HG02588 (cell line): ENCODE measurements around the gene SMC2.

ENCODE experiments used
- ATAC-seq: cut with Tn5 transposase; IDR thresholded peaks from one replicate; pipeline ENCODE4 v1.9.1; 2021; ENCODE audit warnings: mild to moderate bottlenecking, moderate library complexity; ENCODE audit not compliant: unreplicated experiment

The SMC2 gene

DNA sequence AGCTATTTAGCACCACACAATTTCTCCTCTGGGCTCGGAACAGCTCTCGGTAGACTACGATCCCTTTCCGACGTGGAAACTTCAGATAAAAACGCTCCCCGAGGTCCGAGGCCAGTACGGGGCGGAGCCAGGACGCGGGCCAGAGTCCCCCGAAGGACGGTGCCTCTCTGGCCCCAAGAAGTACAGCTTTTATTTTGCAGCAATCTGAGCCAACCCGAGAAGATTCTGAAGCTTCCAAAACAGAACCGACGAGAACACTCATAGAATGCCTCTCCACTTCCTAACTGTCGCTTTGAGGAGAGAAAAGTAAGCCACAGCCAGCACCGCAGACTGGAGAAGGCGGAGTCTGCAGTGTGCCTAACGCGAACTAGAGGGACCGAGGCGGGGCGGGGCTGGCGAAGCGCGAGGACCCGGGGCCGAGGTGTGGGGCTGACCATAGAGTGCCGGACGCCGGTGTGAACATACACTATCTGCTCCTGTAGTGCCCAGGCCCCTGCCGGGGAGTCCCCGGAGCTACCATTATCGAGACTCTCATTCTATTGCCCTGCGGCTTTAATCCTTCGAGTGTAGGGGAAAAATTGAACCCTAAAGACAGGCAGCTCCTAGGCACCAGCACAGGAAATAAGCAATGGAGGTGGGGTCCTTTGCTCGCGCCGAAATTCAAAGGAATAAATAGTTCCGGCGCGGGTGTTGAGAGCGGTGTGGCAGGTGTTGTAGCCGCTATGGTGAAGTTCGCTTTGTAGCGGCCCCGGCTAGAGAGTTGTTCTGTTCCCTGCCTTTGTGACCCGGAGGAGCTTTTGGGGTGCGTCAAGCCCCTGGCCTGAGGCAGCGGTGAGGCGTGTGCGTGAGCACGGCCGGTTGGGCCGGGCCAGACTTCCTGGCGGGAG lies at the start of gene SMC2:
Gene SMC2, plus strand, starts transcription at position 663 of the 887 bp plus-strand sequence. CDS start 1,076 bp downstream, outside the sequence.
- peak; percentile 90 for ATAC-seq

- ATAC-seq: no peak
Observed at GRCh38 chr9:104068546-104068945, 25.6 kb upstream of the SMC2 start.

- no peak for ATAC-seq
Observed at GRCh38 chr9:104069288-104069687, 24.8 kb upstream of the SMC2 start.

DNA sequence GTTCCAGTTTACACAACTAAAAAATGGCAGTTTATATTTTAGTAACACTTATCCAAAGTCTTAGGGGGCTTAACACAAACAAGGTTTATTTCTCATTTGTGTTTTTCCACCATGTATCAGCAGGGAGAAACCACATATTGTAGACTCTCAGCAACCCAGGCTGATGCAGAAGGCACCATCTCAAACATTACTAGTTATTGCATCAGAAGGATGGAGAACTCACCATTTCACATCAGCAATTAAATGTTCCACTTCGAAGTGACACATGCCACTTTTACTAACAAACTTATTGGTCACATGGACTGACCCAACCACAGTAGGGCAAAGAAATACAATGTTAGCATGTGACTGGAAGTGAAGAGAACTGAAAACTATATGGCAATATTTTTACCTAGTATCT lies 22.5 kb upstream of the SMC2 start:
- ATAC-seq: no peak

- ATAC-seq: no peak
Observed at GRCh38 chr9:104073098-104073769, 20.9 kb upstream of the SMC2 start.

DNA sequence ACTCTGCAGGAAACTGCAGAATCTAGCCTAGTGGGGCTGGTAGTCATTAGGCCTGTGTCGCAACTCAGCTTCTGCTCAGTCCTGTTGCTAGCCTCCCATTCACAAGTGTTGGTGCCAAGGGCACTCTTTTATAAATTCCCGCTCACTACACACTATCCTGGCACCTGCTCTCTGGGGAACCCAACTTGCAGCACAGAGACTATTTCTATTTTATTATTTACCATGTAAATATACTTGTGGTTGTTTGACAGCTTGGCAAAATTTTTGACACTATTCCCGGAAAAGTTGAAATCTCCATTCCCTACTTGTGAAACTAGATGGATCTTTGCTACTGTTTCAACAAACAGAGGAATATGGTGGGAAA lies 20.4 kb upstream of the SMC2 start:
- no peak for ATAC-seq

GRCh38 chr9:104074876-104075275 lies 19.2 kb upstream of the SMC2 start:
- no peak for ATAC-seq

GRCh38 chr9:104075801-104076753 lies 18.0 kb upstream of the SMC2 start:
- ATAC-seq: no peak

DNA sequence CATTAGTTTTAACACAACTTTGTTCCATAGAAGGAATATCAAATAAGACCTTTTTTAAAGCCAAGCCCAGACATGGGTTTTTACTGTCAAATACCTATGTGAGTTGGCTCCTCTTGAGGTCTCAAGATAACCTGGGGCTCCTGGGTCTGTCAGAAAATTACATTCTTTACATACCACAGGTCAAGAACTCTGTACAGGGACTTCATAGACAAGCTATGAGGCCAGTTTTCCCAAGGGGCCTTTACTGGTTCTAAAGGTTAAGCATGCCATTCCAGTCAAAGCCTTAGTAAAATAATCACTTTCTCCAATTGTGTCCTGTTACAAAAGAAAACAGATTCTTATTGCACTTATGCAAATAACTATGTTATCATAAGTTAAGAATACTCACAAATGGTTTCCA lies 15.5 kb upstream of the SMC2 start:
- no peak for ATAC-seq

GRCh38 chr9:104080983-104081382 lies 13.1 kb upstream of the SMC2 start:
- no peak for ATAC-seq

DNA sequence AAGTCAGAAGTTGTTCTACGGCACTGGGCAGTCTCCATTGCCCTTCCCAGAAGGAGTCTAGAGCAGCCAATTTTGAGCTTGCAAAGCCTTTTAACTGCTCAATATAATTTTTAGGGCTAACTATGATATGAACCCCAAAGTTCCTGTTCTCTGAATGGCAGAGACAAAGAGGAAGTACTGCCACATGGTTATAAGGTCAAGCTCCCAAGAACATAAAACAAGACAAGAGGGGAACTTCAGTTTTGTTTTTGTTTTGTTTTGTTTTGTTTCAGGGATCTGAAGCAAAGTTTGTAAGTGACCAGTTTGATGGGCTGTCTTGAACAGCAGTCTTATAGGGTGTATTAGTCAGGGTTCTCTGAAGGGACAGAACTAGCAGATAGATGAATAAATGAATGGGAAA lies 11.9 kb upstream of the SMC2 start:
- no peak for ATAC-seq

DNA sequence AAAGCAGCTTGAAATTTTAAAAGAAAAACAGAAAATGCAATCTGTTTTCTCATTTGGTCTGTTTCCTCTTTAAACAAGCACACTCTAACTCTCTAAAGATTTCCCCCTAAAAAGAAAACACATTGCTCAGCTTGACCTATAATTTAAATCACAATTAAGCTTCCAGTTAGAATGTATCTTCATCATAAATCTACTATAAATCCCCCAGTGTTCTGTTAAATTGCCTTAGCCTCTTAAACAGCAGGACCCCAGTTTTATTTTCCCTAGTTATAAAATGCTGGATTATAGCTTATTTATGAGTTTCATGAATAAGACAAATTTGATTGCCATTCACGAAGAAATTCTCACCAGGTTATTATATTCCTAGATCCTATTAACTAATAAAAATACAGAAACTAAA lies 8.6 kb upstream of the SMC2 start:
- ATAC-seq: no peak

DNA sequence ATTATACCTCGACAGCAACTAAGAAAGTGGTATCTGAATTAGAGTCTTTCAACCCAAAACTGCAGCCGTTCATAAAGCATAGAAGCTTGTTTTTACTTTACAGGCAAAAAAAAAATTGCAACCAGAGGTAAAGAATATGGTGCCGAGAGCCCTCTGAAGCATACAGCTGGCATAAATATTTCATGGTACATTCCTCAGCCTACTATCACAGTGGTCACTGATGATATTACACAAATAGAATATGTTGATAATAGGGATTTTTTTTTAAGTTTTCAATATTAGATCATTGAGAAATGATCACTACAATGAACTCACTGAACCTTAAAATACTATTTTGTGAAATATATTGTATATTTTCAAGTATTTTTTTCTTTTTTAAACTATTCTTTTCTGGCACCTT lies 6.2 kb upstream of the SMC2 start:
- no peak for ATAC-seq

- no peak for ATAC-seq
Observed at GRCh38 chr9:104088416-104088815, 5.7 kb upstream of the SMC2 start.

DNA sequence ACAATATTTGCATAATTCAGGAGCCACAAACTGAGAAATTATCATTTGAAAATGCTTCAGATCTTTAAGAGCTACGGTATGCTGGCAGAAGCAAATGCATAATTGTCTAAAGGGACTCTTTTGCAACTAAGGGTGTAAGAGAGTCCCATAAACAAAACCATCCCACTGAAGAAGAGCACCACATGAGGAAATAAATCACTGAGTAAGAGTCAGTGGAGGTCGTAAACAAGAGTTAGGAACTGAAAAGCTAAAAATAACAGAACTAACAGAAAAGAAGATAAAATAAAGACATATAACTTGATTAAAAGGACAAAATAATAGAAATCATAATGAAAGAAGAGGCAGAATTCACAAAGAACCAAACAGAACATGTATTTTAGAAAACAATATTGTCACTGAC lies 3.5 kb upstream of the SMC2 start:
- no peak for ATAC-seq

DNA sequence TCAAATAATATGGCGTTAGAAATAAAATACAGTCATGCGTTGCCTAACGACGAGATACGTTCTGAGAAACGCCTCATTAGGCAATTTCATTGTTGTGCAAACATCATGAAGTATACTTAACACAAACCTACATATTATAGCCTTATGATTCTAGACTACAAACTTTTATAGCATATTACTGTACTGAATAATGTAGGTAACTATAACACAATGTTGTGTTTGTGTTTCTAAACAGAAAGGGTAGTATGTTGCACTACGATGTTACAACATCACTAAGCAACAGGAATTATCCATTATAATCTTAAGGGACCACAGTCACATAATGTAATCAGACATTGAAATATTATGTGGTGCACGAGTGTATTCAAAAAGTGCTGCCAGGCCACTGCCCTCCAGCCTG lies 3.0 kb upstream of the SMC2 start:
- no peak for ATAC-seq

- ATAC-seq: no peak
Observed at GRCh38 chr9:104091708-104092107, 2.4 kb upstream of the SMC2 start.

DNA sequence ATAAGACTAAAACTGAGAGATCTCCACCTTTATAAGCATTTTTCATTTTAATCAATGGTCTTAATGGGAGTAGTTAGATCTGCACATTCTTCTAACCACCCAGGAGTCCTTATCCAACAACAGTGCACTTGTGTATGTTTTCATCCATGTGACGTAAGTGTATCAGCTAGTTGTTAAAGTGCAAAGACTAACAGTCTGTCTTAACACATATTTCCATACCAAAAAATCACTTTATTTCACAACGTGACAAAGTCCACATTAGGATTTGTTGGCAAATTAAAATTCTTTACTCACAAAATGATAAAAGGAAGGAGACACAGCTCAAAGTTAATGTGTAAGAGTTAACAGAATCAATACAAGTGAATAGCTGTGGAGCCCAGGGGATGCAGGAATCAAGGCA lies 1.9 kb upstream of the SMC2 start:
- ATAC-seq: no peak

DNA sequence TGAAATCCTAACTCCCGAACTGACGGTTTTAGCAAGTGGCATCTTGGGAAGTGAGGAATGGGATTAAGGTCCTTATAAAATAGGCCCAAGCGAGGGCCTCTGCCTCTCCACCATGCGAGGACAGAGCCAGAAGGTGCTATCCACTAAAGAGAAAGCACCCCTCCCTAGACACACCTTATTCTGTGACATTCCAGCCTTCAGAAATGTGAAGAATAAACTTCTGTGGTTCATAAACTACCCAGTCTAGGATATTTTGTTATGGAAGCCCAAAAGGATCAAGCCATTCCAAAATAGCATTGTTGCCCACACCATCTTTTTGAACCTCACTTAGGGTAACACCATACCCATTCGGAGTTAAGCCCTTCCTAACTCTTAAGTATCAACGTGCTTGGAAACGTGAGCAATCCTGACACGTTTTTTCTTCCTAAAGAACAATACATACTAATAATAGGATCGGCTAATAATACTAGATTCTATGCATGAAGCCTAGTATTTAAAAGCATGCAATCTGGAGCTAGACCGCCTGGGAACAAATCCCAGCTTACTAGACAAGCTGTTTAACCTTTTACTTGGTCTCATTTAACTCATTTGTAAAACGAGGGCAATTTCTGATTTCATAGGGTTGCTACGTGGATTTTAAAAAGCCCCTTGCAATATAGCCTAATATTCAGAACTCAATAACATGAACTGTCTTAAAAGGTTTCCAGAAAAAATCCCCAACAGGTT lies 1.1 kb upstream of the SMC2 start:
- ATAC-seq: no peak

- no peak for ATAC-seq
Observed at GRCh38 chr9:104094534-104095015, 466 bp downstream of the SMC2 start.
